HUES64 (cell line): ENCODE data around the gene ISM2.
"Not testable (repeated sequence)": the region's sequence is repeated elsewhere in the genome, so short reads cannot be mapped to it uniquely, and the experiment has no call there.

Experiments used
- H3K27ac ChIP-seq: 2 replicates; pipeline ENCODE4 v1.7.0; 2013; ENCODE audit warnings: low read depth, low read length, inconsistent platforms
- H3K27me3 ChIP-seq: 2 replicates; pipeline ENCODE4 v1.6.1; 2013; ENCODE audit warnings: mild to moderate bottlenecking, low read length; ENCODE audit not compliant: insufficient read depth
- H3K36me3 ChIP-seq: 2 replicates; pipeline ENCODE4 v1.6.1; 2013; ENCODE audit warnings: mild to moderate bottlenecking, low read length; ENCODE audit not compliant: insufficient read depth
- H3K4me1 ChIP-seq: 2 replicates; pipeline ENCODE4 v1.6.1; 2013; ENCODE audit warnings: mild to moderate bottlenecking, low read length, moderate library complexity; ENCODE audit not compliant: insufficient read depth
- H3K4me3 ChIP-seq: 2 replicates; pipeline ENCODE4 v1.5.1; 2013; ENCODE audit warnings: mild to moderate bottlenecking, low read length, moderate library complexity
- H3K9ac ChIP-seq: 2 replicates; pipeline ENCODE4 v1.6.1; 2013; ENCODE audit warnings: mild to moderate bottlenecking, low read depth, low read length
- H3K9me3 ChIP-seq: 2 replicates; pipeline ENCODE4 v1.6.1; 2013; ENCODE audit warnings: low read depth, low read length; ENCODE audit not compliant: insufficient read depth
- WGBS: fragments of 150-250, 120-280 bp; methylation state at CpG from one replicate; pipeline ENCODE4 v1.1.7; 2013; ENCODE audit warnings: missing lambda C conversion rate; 5-methylcytosine and 5-hydroxymethylcytosine counted together

ISM2 gene

GRCh38 chr14:77529963-77530362 is 31.3 kb upstream of the ISM2 start:
- Histone ChIP-seq H3K9ac (no peak overlapping the region), H3K27ac (no peak overlapping the region), H3K9me3 (no peaks in the 10 kb centered on the region), H3K27me3 (no peaks in the 10 kb centered on the region), H3K4me1 (no peaks in the 10 kb centered on the region), H3K4me3 (no peak overlapping the region), H3K36me3 (no peaks in the 10 kb centered on the region; the same call in 1 of the 2 replicates)

- H3K9ac ChIP-seq = no peak overlapping the region
- H3K4me3 ChIP-seq = no peak overlapping the region
- WGBS = 90% methylated on average over 2 of the region's 2 CpGs
- H3K9me3 ChIP-seq = no peaks in the 10 kb centered on the region
- H3K27me3 ChIP-seq = no peaks in the 10 kb centered on the region
- no peaks in the 10 kb centered on the region for H3K36me3 ChIP-seq
- H3K27ac ChIP-seq = no peak overlapping the region
- H3K4me1 ChIP-seq = no peaks in the 10 kb centered on the region
These were observed 30.6 kb upstream of the ISM2 start for GRCh38 chr14:77529213-77529612.

GRCh38 chr14:77528701-77529100 is 30.1 kb upstream of the ISM2 start:
- not testable (repeated sequence) for H3K4me1 ChIP-seq, H3K9ac ChIP-seq, H3K27me3 ChIP-seq, H3K9me3 ChIP-seq, H3K4me3 ChIP-seq, H3K27ac ChIP-seq, H3K36me3 ChIP-seq
- WGBS = 86% methylated on average over 5 of the region's 5 CpGs

- Histone ChIP-seq H3K4me3 (no peak overlapping the region), H3K4me1 (no peaks in the 10 kb centered on the region), H3K27me3 (no peaks in the 10 kb centered on the region), H3K36me3 (peaks cover 8% of the 10 kb centered on the region), H3K9me3 (no peaks in the 10 kb centered on the region), H3K9ac (no peak overlapping the region), H3K27ac (no peak overlapping the region)
- no CpG with 5 or more reads among the region's 1 CpG for WGBS
These were observed 27.6 kb upstream of the ISM2 start for GRCh38 chr14:77526266-77526665.

- H3K27ac ChIP-seq = no peak overlapping the region
- H3K9me3 ChIP-seq = no peaks in the 10 kb centered on the region
- H3K9ac ChIP-seq = no peak overlapping the region
- no peaks in the 10 kb centered on the region for H3K27me3 ChIP-seq
- peaks cover 22% of the 10 kb centered on the region for H3K36me3 ChIP-seq
- WGBS = 96% methylated on average over 6 of the region's 6 CpGs
- H3K4me1 ChIP-seq = no peaks in the 10 kb centered on the region
- H3K4me3 ChIP-seq = no peak overlapping the region
These were observed 25.9 kb upstream of the ISM2 start for GRCh38 chr14:77524536-77524935.

- Histone ChIP-seq H3K4me1 (no peaks in the 10 kb centered on the region), H3K4me3 (no peak overlapping the region), H3K9ac (no peak overlapping the region), H3K36me3 (peaks cover 31% of the 10 kb centered on the region), H3K27ac (no peak overlapping the region), H3K27me3 (no peaks in the 10 kb centered on the region), H3K9me3 (no peaks in the 10 kb centered on the region)
- 96% methylated on average over 3 of the region's 3 CpGs for WGBS
These were observed 24.5 kb upstream of the ISM2 start for GRCh38 chr14:77523109-77523508.

- H3K36me3 ChIP-seq = peaks cover 53% of the 10 kb centered on the region
- H3K9me3 ChIP-seq = no peaks in the 10 kb centered on the region
- 93% methylated on average over 4 of the region's 4 CpGs for WGBS
- no peak overlapping the region for H3K27ac ChIP-seq
- H3K4me3 ChIP-seq = no peak overlapping the region
- no peaks in the 10 kb centered on the region for H3K4me1 ChIP-seq
- H3K27me3 ChIP-seq = no peaks in the 10 kb centered on the region
- H3K9ac ChIP-seq = no peak overlapping the region
These were observed 21.9 kb upstream of the ISM2 start for GRCh38 chr14:77520555-77520954.

- Histone ChIP-seq H3K27ac (no peak overlapping the region), H3K36me3 (peaks cover 57% of the 10 kb centered on the region), H3K27me3 (no peaks in the 10 kb centered on the region), H3K9ac (no peak overlapping the region), H3K4me3 (no peak overlapping the region), H3K9me3 (no peaks in the 10 kb centered on the region), H3K4me1 (no peaks in the 10 kb centered on the region)
These were observed 17.5 kb upstream of the ISM2 start for GRCh38 chr14:77516126-77516525.

- Histone ChIP-seq H3K4me3 (no peak overlapping the region), H3K27ac (no peak overlapping the region), H3K9ac (no peak overlapping the region), H3K36me3 (peaks cover 34% of the 10 kb centered on the region), H3K9me3 (no peaks in the 10 kb centered on the region), H3K4me1 (no peaks in the 10 kb centered on the region), H3K27me3 (no peaks in the 10 kb centered on the region)
- WGBS = 94% methylated on average over 8 of the region's 8 CpGs
These were observed 13.0 kb upstream of the ISM2 start for GRCh38 chr14:77511486-77512162.

GRCh38 chr14:77509366-77509765 is 10.8 kb upstream of the ISM2 start:
- Histone ChIP-seq H3K27ac (no peak overlapping the region), H3K36me3 (peaks cover 24% of the 10 kb centered on the region), H3K4me1 (no peaks in the 10 kb centered on the region), H3K9ac (no peak overlapping the region), H3K9me3 (no peaks in the 10 kb centered on the region), H3K4me3 (no peak overlapping the region), H3K27me3 (no peaks in the 10 kb centered on the region)
- WGBS = 88% methylated on average over 3 of the region's 4 CpGs

- Histone ChIP-seq H3K9ac (no peak overlapping the region), H3K4me3 (no peak overlapping the region), H3K9me3 (no peaks in the 10 kb centered on the region), H3K36me3 (peaks cover 24% of the 10 kb centered on the region), H3K27me3 (no peaks in the 10 kb centered on the region), H3K27ac (no peak overlapping the region), H3K4me1 (no peaks in the 10 kb centered on the region)
- 89% methylated on average over 3 of the region's 3 CpGs for WGBS
These were observed 10.3 kb upstream of the ISM2 start for GRCh38 chr14:77508876-77509275.

GRCh38 chr14:77508249-77508648 is 9.6 kb upstream of the ISM2 start:
- Histone ChIP-seq H3K27ac (no peak overlapping the region), H3K9me3 (no peaks in the 10 kb centered on the region), H3K9ac (no peak overlapping the region), H3K4me1 (no peaks in the 10 kb centered on the region), H3K36me3 (peaks cover 24% of the 10 kb centered on the region), H3K4me3 (no peak overlapping the region), H3K27me3 (no peaks in the 10 kb centered on the region)
- 84% methylated on average over 4 of the region's 4 CpGs for WGBS
